Testis (tissue), 2 donors: ENCODE data around the gene ARFGEF3.

Experiments
- POLR2A ChIP-seq: fragments of 450-650 bp; IDR thresholded peaks from one replicate; pipeline ENCODE4 v1.6.1; 2017; ENCODE audit warnings: antibody characterized with exemption, mild to moderate bottlenecking, moderate library complexity
- TF ChIP-seq, protein P1 (sequence below), 3 experiments: fragments of 450-650 bp in 2 of 3; fragments of 200-600 bp in 1 of 3; sonication (generic) in 1 of 3; IDR thresholded peaks; one replicate each; pipeline ENCODE4 v1.5.1; 2016 to 2019; ENCODE audit warnings: antibody characterized with exemption in 3 of 3, mild to moderate bottlenecking in 2 of 3, moderate library complexity in 1 of 3

DNA sequence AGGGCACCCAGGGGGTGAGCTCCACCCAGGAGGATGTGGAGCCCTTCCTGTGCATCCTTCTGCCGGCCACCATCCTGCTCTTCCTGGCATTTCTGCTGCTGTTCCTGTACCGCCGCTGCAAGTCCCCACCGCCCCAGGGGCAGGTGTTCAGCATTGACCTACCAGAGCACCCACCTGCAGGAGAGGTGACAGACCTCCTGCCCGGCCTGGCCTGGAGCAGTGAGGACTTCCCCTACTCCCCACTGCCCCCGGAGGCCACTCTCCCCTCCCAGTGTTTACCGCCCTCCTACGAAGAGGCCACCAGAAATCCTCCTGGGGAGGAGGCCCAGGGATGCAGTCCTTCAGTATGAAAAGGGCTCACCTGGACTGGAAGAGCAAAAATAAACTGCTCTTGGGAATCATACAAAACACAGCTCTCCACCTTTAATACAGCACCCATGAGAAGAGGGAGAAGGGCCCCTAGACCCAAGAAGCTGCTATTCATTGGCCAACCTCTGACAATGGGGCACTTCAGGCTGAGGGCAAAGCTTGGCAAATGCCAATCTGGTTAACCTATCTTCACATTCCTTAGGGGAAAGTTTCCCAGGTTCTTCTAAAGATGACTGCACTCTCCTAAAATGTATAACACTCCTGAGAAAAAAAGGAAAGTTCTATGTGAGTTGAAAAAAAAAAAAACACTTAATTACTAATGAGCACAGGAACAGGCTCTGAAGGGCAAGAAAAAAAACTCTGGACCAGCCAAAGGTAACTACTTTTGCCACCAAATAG, 220.9 kb downstream of the ARFGEF3 start:
- no peak for TF ChIP-seq POLR2A
- TF ChIP-seq, protein P1, sequence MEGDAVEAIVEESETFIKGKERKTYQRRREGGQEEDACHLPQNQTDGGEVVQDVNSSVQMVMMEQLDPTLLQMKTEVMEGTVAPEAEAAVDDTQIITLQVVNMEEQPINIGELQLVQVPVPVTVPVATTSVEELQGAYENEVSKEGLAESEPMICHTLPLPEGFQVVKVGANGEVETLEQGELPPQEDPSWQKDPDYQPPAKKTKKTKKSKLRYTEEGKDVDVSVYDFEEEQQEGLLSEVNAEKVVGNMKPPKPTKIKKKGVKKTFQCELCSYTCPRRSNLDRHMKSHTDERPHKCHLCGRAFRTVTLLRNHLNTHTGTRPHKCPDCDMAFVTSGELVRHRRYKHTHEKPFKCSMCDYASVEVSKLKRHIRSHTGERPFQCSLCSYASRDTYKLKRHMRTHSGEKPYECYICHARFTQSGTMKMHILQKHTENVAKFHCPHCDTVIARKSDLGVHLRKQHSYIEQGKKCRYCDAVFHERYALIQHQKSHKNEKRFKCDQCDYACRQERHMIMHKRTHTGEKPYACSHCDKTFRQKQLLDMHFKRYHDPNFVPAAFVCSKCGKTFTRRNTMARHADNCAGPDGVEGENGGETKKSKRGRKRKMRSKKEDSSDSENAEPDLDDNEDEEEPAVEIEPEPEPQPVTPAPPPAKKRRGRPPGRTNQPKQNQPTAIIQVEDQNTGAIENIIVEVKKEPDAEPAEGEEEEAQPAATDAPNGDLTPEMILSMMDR (IDR thresholded peaks at IDR 0.05): no peak
